ENCODE results near the gene AACS.
A peak's percentile ranks its signal among the peaks of the same experiment; 100 is the strongest.

AACS gene

GRCh38 chr12:125149160-125150108 lies 84.2 kb downstream of the AACS start:
- Histone ChIP-seq H3K36me3 (replicated peaks; ENCODE audit: insufficient read depth, low read length) (no peaks in the 10 kb centered on the region), H3F3A (ENCODE audit: insufficient read depth, low read length) (peaks cover 10% of the 10 kb centered on the region), H3K9ac (ENCODE audit: low read length) (peak overlapping the region; percentile 58; the same call in 1 of the 2 replicates), H3K4me1 (ENCODE audit: low read length) (peaks cover 4% of the 10 kb centered on the region; the same call in 1 of the 2 replicates), H3K4me3 (ENCODE audit: low read length) (peak overlapping the region; percentile 68), H3K27me3 (replicated peaks; ENCODE audit: insufficient read depth, low read length) (no peaks in the 10 kb centered on the region), H4K20me1 (ENCODE audit: insufficient read depth, low read length) (no peaks in the 10 kb centered on the region), H3K79me2 (ENCODE audit: low read length) (0 out of 2 replicates have a peak, but pooled peaks cover 4% of the 10 kb centered on the region), H3K9me3 (replicated peaks; ENCODE audit: insufficient read depth, low read length) (no peaks in the 10 kb centered on the region), H2AFZ (ENCODE audit: low read length) (peak overlapping the region; percentile 65), H3K9me2 (replicated peaks; ENCODE audit: insufficient read depth, low read length) (no peaks in the 10 kb centered on the region), H3K27ac (ENCODE audit: low read length) (peak overlapping the region; percentile 76), H3K4me2 (ENCODE audit: low read depth, low read length) (peak overlapping the region; percentile 72)
- TF ChIP-seq EZH2phosphoT487 (IDR thresholded peaks at IDR 0.05; ENCODE audit: low read length) (no peak), EZH2 (optimal IDR thresholded peaks at IDR 0.05; ENCODE audit: low read depth, low read length) (no peak)
- TF ChIP-seq, protein P1, sequence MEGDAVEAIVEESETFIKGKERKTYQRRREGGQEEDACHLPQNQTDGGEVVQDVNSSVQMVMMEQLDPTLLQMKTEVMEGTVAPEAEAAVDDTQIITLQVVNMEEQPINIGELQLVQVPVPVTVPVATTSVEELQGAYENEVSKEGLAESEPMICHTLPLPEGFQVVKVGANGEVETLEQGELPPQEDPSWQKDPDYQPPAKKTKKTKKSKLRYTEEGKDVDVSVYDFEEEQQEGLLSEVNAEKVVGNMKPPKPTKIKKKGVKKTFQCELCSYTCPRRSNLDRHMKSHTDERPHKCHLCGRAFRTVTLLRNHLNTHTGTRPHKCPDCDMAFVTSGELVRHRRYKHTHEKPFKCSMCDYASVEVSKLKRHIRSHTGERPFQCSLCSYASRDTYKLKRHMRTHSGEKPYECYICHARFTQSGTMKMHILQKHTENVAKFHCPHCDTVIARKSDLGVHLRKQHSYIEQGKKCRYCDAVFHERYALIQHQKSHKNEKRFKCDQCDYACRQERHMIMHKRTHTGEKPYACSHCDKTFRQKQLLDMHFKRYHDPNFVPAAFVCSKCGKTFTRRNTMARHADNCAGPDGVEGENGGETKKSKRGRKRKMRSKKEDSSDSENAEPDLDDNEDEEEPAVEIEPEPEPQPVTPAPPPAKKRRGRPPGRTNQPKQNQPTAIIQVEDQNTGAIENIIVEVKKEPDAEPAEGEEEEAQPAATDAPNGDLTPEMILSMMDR (IDR thresholded peaks at IDR 0.05; ENCODE audit: low read length), result no peak
- peak; percentile 84 for DNase-seq

DNA sequence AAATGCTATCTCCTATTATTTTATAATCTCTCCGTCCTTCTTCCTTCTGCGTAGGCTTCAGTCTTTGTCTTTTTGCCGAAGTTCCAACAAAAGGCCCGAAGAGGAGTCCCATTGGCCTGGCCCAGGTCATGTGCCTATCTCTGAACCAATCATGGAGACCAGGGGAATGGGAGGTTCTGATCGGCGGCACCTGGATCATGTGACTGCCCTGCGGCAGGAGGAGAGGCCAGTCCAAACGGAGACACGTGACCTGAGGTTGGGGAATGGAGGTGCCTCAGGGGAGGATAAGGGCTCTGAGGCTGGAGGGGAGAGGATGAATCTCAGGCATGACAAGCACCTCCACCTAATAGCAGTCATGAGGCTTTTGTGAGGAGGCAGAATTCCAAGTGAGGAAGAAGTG lies 86.0 kb downstream of the AACS start:
- Histone ChIP-seq H3K36me3 (replicated peaks; ENCODE audit: insufficient read depth, low read length) (no peaks in the 10 kb centered on the region), H3F3A (ENCODE audit: insufficient read depth, low read length) (peaks cover 10% of the 10 kb centered on the region), H3K9me3 (replicated peaks; ENCODE audit: insufficient read depth, low read length) (no peaks in the 10 kb centered on the region), H3K4me3 (ENCODE audit: low read length) (no peak overlapping the region), H3K79me2 (ENCODE audit: low read length) (0 out of 2 replicates have a peak, but pooled peaks cover 4% of the 10 kb centered on the region), H3K27me3 (replicated peaks; ENCODE audit: insufficient read depth, low read length) (no peaks in the 10 kb centered on the region), H3K4me1 (ENCODE audit: low read length) (peaks cover 4% of the 10 kb centered on the region; the same call in 1 of the 2 replicates), H3K27ac (ENCODE audit: low read length) (no peak overlapping the region), H3K9me2 (replicated peaks; ENCODE audit: insufficient read depth, low read length) (no peaks in the 10 kb centered on the region), H4K20me1 (ENCODE audit: insufficient read depth, low read length) (no peaks in the 10 kb centered on the region), H3K9ac (ENCODE audit: low read length) (no peak overlapping the region), H3K4me2 (ENCODE audit: low read depth, low read length) (no peak overlapping the region), H2AFZ (ENCODE audit: low read length) (no peak overlapping the region)
- TF ChIP-seq EZH2phosphoT487 (IDR thresholded peaks at IDR 0.05; ENCODE audit: low read length) (no peak), EZH2 (optimal IDR thresholded peaks at IDR 0.05; ENCODE audit: low read depth, low read length) (no peak)
- TF ChIP-seq, protein P1 (IDR thresholded peaks at IDR 0.05; ENCODE audit: low read length), result no peak
- no peak for DNase-seq

GRCh38 chr12:125152463-125152862 lies 87.2 kb downstream of the AACS start:
- Histone ChIP-seq H3K4me2 (ENCODE audit: low read depth, low read length) (no peak overlapping the region), H3F3A (ENCODE audit: insufficient read depth, low read length) (peaks cover 10% of the 10 kb centered on the region), H3K4me1 (ENCODE audit: low read length) (peaks cover 4% of the 10 kb centered on the region; the same call in 1 of the 2 replicates), H2AFZ (ENCODE audit: low read length) (no peak overlapping the region), H3K9me3 (replicated peaks; ENCODE audit: insufficient read depth, low read length) (no peaks in the 10 kb centered on the region), H3K27me3 (replicated peaks; ENCODE audit: insufficient read depth, low read length) (no peaks in the 10 kb centered on the region), H3K36me3 (replicated peaks; ENCODE audit: insufficient read depth, low read length) (no peaks in the 10 kb centered on the region), H3K9ac (ENCODE audit: low read length) (no peak overlapping the region), H3K27ac (ENCODE audit: low read length) (no peak overlapping the region), H3K9me2 (replicated peaks; ENCODE audit: insufficient read depth, low read length) (no peaks in the 10 kb centered on the region), H4K20me1 (ENCODE audit: insufficient read depth, low read length) (no peaks in the 10 kb centered on the region), H3K4me3 (ENCODE audit: low read length) (no peak overlapping the region), H3K79me2 (ENCODE audit: low read length) (0 out of 2 replicates have a peak, but pooled peaks cover 4% of the 10 kb centered on the region)
- no peak for DNase-seq
- TF ChIP-seq EZH2phosphoT487 (IDR thresholded peaks at IDR 0.05; ENCODE audit: low read length) (no peak), EZH2 (optimal IDR thresholded peaks at IDR 0.05; ENCODE audit: low read depth, low read length) (no peak)
- TF ChIP-seq, protein P1 (IDR thresholded peaks at IDR 0.05; ENCODE audit: low read length), result no peak

Data from MM.1S (cell line).